ENCODE measurements around the gene CD34. TPM values are rescaled to one million over a fixed set of nuclear protein-coding genes. Genes with fewer than 3 reads are reported as not detected.

CD34 gene
- polyA plus RNA-seq, 1 experiment = 1.2 TPM

GRCh38 chr1:207867136-207868109 lies 43.5 kb downstream of the CD34 start:
- CTCF ChIA-PET = interaction anchor here (0.8 to 18.0 kb wide), 10 partner anchors 8 to 377 kb away, joined by 3 to 332 read pairs (median 14); partner anchors contain the start of gene PLXNA2
- POLR2A ChIA-PET = interaction anchor here (0.5 kb wide), 1 partner anchor 70 kb away, joined by 6 read pairs; no protein-coding TSS in a partner anchor
- TF ChIP-seq CTCF (IDR thresholded peaks at IDR 0.05; ENCODE audit: insufficient read depth, low read depth, low read length) = no peak

GRCh38 chr1:207866471-207867135 lies 44.3 kb downstream of the CD34 start:
- no peak for DNase-seq (ENCODE audit: low read depth)
- H3K4me3 ChIP-seq (ENCODE audit: low read depth, low read length) = no peak overlapping the region
- H3K27me3 ChIP-seq (ENCODE audit: control insufficient read depth, insufficient read depth, low read length) = no peaks in the 10 kb centered on the region
- peaks cover 3% of the 10 kb centered on the region; the same call in 1 of the 2 replicates for H3K36me3 ChIP-seq (ENCODE audit: control insufficient read depth, insufficient read depth, low read length)
- CTCF ChIA-PET = interaction anchor here (0.8 to 18.0 kb wide), 6 partner anchors 9 to 97 kb away, joined by 3 to 332 read pairs (median 20); no protein-coding TSS in a partner anchor
- POLR2A ChIA-PET = no interaction called here
- no peak for TF ChIP-seq CTCF (IDR thresholded peaks at IDR 0.05; ENCODE audit: insufficient read depth, low read depth, low read length)

More at GRCh38 chr1:207867136-207868109, 43.5 kb downstream of the CD34 start:
- no peak for DNase-seq (ENCODE audit: low read depth)
- no peaks in the 10 kb centered on the region for H3K27me3 ChIP-seq (ENCODE audit: control insufficient read depth, insufficient read depth, low read length)
- H3K4me3 ChIP-seq (ENCODE audit: low read depth, low read length) = peak overlapping the region; percentile 75
- peaks cover 3% of the 10 kb centered on the region; the same call in 1 of the 2 replicates for H3K36me3 ChIP-seq (ENCODE audit: control insufficient read depth, insufficient read depth, low read length)

GRCh38 chr1:207863893-207864535 lies 46.9 kb downstream of the CD34 start:
- POLR2A ChIA-PET = no interaction called here
- DNase-seq (ENCODE audit: low read depth) = no peak
- no peak overlapping the region for H3K4me3 ChIP-seq (ENCODE audit: low read depth, low read length)
- H3K27me3 ChIP-seq (ENCODE audit: control insufficient read depth, insufficient read depth, low read length) = no peaks in the 10 kb centered on the region
- TF ChIP-seq CTCF (IDR thresholded peaks at IDR 0.05; ENCODE audit: insufficient read depth, low read depth, low read length) = no peak
- H3K36me3 ChIP-seq (ENCODE audit: control insufficient read depth, insufficient read depth, low read length) = peaks cover 3% of the 10 kb centered on the region; the same call in 1 of the 2 replicates
- CTCF ChIA-PET = interaction anchor here (1.3 to 18.0 kb wide), 3 partner anchors 20 to 99 kb away, joined by 3 to 192 read pairs (median 9); no protein-coding TSS in a partner anchor

GRCh38 chr1:207862241-207862787 lies 48.6 kb downstream of the CD34 start:
- DNase-seq (ENCODE audit: low read depth) = no peak
- Histone ChIP-seq H3K27me3 (ENCODE audit: control insufficient read depth, insufficient read depth, low read length) (no peaks in the 10 kb centered on the region), H3K36me3 (ENCODE audit: control insufficient read depth, insufficient read depth, low read length) (peaks cover 3% of the 10 kb centered on the region; the same call in 1 of the 2 replicates), H3K4me3 (ENCODE audit: low read depth, low read length) (no peak overlapping the region)
- POLR2A ChIA-PET = interaction anchor here (0.7 kb wide), 4 partner anchors 25 to 80 kb away, joined by 11 to 16 read pairs (median 14); no protein-coding TSS in a partner anchor
- TF ChIP-seq CTCF (IDR thresholded peaks at IDR 0.05; ENCODE audit: insufficient read depth, low read depth, low read length) = no peak
- CTCF ChIA-PET = interaction anchor here (0.5 to 18.0 kb wide), 7 partner anchors 10 to 65 kb away, joined by 3 to 192 read pairs (median 3); no protein-coding TSS in a partner anchor
